Left cardiac atrium (tissue), 4 donors: Measurements from ENCODE around the gene DPM3. TPM values are rescaled to one million over a fixed set of nuclear protein-coding genes. Genes with fewer than 3 reads are reported as not detected.
"Not testable (repeated sequence)": the region's sequence is repeated elsewhere in the genome, so short reads cannot be mapped to it uniquely, and the experiment has no call there.

Experiments
- ATAC-seq, 2 donors: fragments of 200-7000 bp; cut with Tn5 transposase; one replicate each; pipeline ENCODE4 v1.9.1; 2020; ENCODE audit warnings: mild to moderate bottlenecking in 2 of 2, moderate library complexity in 2 of 2
- DNase-seq: peaks from one replicate; pipeline ENCODE4 v3.0.0-alpha.2; 2020
- intact Hi-C, 2 donors: fragments of 100-400 bp; cut with DNase I; formaldehyde crosslinking; loops; one replicate each; pipeline versions ENCODE4 v1.14.1 to v1.15.1; 2022 to 2023
- total RNA-seq, 2 donors: library from RNA; stranded (reverse); fragmentation: NEBNext Ultra II Directional; extraction: Animal tissue kit (Norgen Biotek cat#: 25700); gene quantifications; one replicate each; pipeline ENCODE4 v1.2.1, GENCODE V29; 2021
- donor health status: DM: no; HTN: yes; CAD: no.
- donor health status: DM: no; HTN: yes; CAD: no; lungs with severe emphysema.
- donor health status: DM: yes; HTN: yes; CAD: no.
- donor health status: Dilated cardiomyopathy.

Gene DPM3
- total RNA-seq, 2 donors from 2014 or later, result 65.8 to 78.6 TPM

DNA sequence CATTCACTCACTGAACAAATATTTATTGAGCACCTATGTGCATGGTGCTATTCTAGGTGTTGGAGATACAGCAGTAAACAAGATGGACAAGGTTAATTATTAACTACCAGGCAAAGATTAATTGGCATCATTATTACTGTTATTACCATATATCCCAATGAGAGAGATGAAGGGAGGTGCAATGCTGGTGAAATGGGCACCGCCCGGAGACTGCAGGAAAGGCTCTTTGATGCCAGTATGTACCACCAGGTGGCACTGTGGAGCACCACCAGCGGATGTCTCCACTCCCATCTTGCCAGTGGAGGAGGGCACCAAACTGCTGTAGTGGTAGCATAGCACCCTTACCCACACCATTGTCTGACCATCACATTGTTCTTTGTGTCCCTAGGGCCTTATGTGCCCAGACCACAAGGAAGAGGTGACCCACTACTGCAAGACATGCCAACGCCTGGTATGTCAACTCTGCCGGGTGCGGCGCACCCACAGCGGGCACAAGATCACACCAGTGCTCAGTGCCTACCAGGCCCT, 36.3 kb upstream of the DPM3 start:
- intact Hi-C loops, result no loop called here
- peak; percentile 41 to 47 for ATAC-seq
- peak; percentile 89 for DNase-seq

GRCh38 chr1:155175927-155176371, 35.6 kb upstream of the DPM3 start:
- intact Hi-C loops, result no loop called here
- DNase-seq (no peak), ATAC-seq (no peak)

DNA sequence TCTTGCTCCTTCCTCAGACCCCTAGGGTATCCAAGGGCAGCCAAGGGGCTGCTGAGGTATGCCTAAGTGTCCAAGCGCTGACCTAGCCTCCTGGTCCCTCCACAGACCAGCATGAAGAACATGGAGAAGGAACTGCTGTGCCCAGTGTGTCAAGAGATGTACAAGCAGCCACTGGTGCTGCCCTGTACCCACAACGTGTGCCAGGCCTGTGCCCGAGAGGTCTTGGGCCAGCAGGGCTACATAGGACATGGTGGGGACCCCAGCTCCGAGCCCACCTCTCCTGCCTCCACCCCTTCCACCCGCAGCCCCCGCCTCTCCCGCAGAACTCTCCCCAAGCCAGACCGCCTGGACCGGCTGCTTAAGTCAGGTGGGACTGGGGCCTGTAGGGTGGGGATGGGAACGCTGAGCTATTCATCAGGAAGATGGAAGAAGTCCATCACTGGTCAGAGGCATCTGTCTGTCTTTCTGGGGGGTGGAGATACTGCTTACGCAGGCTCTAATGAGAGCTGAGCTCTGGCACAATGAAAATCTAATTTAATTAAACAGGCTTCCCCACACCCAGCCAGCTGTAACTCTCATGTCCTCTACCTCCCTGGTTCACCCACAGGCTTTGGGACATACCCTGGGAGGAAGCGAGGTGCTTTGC, 35.1 kb upstream of the DPM3 start:
- DNase-seq, result no peak
- intact Hi-C loops, result no loop called here
- ATAC-seq, result no peak

DNA sequence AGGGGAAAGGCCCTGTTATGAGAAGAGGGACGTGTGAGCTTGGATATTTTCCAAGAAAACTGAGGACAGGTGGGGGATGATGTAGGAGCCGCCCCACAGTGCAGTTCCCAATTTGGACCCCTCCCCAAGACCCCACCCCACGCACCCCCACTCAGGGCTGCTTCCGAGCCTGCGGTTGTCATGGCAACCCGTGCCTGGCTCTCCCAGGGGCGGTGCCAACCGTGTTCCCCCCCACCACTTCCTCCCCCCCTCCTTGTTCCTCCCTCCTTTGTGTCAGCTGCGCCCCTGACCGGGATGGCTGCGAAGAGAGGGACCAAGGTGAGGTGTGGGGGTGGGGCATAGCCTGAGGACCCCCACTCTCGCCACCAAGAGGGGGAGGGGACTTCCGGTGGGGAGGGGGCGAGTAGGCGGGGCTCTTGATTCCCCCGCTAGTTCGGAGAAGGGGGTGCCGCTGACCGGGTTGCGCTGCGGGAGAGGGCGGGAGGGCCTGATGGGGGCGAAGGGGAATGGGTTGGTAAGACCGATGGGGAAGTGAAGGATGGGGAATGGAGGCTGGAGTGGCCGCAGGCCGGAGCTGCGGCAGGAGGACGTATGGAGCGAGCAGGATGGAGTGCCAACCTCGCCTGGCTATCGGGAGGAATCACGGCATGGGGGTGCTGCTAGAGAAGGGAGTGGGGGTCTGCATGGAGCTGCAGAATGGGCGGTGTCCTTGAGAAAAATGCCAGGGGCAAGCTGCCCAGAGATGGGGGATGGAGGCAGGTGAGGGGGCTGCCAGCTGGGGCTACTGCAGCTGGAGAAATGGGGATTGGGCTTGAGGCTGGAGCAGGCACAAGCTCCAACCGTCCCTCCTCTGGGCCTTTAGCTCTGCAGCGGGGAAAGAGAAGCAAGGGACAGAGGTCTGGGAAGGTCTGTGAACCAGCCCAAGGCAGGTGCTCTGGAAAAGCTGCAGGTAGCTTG, 34.3 kb upstream of the DPM3 start:
- ATAC-seq (no peak), DNase-seq (peak; percentile 55)
- intact Hi-C loops, result no loop called here

DNA sequence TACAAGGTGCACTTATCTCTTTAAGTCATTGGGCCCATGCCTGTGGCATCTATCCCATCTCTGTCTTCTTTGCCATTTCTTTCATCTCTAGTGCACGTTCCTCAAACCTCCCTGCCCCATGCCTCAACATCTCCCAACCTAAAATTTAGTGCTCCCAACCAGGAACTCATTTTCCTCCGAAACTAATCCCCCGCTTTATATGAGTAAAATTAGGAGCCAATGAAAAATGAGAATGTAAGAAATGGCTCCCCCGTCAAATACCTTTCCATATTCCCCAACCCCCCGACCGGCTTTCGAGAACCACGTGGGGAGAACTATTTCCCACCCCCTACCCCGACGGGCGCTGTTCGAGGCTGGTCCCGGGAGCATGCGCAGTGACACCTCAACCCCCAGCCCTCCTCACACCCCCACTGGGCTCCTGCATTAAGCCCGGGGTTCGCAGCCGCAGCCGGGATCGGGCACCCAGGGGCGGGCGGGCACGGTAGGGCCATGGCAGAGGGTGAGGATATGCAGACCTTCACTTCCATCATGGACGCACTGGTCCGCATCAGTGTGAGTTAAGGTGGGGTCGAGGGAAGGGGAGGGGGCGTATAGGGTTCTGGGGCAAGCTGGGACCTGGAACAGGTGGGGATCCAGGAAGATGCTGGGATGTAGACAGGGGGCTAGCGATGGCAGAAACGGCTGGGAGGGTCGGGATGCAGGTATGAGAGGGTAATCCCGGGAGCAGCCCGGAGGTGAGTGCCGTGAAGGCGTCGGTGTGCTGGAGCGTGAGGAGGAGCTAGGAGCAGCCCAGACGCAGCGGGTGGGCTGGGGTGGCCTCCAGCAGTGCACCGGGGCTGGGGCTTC, 33.4 kb upstream of the DPM3 start, which contains the start of gene TRIM46:
TRIM46 (plus strand) TSS at position 372 of the 846 bp plus-strand sequence; CDS start at position 490, 118 bp downstream.
- intact Hi-C loops, result no loop called here
- DNase-seq (no peak), ATAC-seq (peak in 1 of 2 donors; percentile 5)

GRCh38 chr1:155172732-155173477, 32.6 kb upstream of the DPM3 start, which contains the start of gene KRTCAP2:
Gene KRTCAP2 (minus strand): TSS chr1:155173304. CDS start chr1:155173224, 80 bp downstream.
- DNase-seq (peak; percentile 97), ATAC-seq (peak; percentile 87 to 93)
- intact Hi-C loops, result no loop called here

DNA sequence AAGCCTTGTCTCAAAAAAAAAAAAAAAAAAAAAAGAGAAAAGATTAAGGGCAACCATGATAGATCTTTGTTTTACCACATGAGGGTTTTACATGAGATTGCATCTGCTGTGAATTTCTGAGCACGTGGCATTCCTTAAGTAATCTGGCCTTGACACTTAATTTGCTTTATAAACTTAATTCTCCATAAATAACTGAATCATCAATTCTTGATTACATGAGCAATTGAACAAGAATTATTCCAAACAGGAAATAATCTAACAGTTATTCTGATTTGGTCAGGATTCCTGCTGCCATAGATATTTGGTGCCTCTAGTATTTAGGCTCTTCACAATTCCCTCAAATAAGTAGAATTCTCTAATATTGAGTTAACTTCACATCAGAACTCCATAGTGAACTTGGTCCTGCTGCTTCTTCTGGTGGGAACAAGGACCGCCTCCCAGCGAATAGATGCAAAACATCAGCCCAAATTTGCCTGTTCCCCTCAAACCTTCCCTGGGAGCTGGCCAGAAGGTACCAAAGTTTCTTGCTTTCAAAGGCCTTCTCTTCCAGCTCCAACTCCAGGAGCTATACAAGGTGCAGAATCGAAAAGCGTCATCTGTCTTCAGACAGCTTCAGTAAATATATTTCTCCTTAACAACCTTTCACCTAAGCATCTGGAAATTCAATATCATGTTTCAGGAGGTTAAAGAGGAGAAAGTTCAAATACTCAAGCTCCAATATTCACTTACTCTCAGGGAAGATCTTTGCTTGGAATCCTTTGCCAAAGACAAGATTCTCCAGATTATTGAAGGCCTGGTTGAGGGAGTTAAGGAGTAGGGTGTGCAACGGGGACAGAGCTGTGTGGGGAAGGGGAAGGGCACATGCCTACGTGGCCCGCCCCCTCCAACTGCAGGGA, 31.8 kb upstream of the DPM3 start:
- intact Hi-C loops, result no loop called here
- ATAC-seq, result peak in 1 of 2 donors; percentile 30
- no peak for DNase-seq

GRCh38 chr1:155170806-155171205, 30.5 kb upstream of the DPM3 start:
- intact Hi-C loops, result no loop called here
- ATAC-seq (no peak), DNase-seq (no peak)

- DNase-seq (no peak), ATAC-seq (no peak)
- intact Hi-C loops, result no loop called here
Observed at GRCh38 chr1:155170101-155170785, 29.9 kb upstream of the DPM3 start.

GRCh38 chr1:155169541-155169940, 29.2 kb upstream of the DPM3 start:
- DNase-seq, result no peak
- ATAC-seq, result no peak
- intact Hi-C loops, result no loop called here

DNA sequence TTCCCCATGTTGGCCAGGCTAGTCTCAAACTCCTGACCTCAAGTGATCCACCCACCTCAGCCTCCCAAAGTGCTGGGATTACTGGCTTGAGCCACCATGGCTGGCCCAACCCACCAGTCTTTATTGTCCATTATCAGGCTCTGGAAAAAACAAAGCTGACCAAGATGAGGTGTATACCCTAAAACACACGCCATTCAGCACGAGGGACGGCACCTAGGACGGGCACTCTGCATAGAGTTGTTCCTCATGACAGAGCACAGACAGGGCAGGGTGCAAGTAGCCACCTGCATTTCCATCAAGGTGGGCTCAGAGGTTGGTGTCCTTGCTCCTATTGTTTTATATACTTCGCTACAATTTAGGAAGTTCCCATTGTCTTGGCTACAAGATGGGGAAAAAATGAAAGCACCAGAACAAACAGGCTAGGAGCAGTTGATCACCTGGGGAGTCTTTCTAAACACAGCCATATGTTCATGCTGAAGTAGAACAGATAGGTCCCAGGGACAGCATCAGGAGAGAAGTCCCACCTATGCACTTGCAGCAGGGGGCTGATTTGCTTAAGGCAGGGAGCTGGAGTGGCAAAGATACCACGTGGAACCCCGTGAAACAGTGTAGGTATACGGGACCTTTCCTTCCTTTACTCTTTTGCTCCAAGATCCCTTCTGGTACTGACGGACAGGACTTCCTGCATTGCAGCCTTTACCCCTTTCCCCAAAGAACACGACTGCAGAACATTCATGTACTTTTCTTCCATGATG, 28.3 kb upstream of the DPM3 start:
- no peak for ATAC-seq
- intact Hi-C loops, result no loop called here
- DNase-seq, result no peak

DNA sequence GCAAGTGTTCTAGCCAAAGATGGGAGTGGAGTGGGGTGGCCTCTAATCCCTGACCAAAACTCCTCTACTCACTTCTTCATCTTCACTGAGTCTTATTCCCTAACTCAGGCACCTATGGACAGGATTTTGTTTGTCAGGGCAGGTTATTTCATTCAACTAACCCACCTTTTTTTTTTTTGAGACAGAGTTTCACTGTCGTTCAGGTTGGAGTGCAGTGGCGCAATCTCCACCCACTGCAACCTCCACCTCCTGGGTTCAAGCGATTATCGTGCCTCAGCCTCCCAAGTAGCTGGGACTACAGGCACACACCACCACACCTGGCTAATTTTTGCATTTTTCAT, 27.7 kb upstream of the DPM3 start:
- DNase-seq, ATAC-seq, intact Hi-C loops: not testable (repeated sequence)

- DNase-seq, result peak; percentile 93
- peak; percentile 75 to 83 for ATAC-seq
- intact Hi-C loops, result loop anchor here (1.0 to 2.0 kb wide), 2 partner anchors 75 to 76 kb away; no protein-coding TSS in a partner anchor
Observed at GRCh38 chr1:155167166-155168104, 27.1 kb upstream of the DPM3 start.

GRCh38 chr1:155166471-155167165, 26.3 kb upstream of the DPM3 start:
- peak; percentile 84 for DNase-seq
- intact Hi-C loops, result loop anchor here (1.0 to 2.0 kb wide), 2 partner anchors 74 to 75 kb away; no protein-coding TSS in a partner anchor

More at GRCh38 chr1:155166471-155167165, 26.3 kb upstream of the DPM3 start:
- ATAC-seq, result peak; percentile 64 to 71
